PC-3 (cell line): ENCODE measurements around the gene TNRC18.

Experiments used
- CTCF ChIP-seq: fragments of 300-600 bp; sonication (generic); conservative IDR thresholded peaks from 2 replicates; pipeline ENCODE4 v1.5.1; 2017; ENCODE audit warnings: antibody characterized with exemption, low read depth, mild to moderate bottlenecking, low read length
- EZH2 ChIP-seq: fragments of 300-600 bp; sonication (generic); IDR thresholded peaks from one replicate; pipeline ENCODE4 v1.6.1; 2017; ENCODE audit warnings: antibody characterized with exemption, mild to moderate bottlenecking, low read length; ENCODE audit not compliant: unreplicated experiment
- EZH2phosphoT487 ChIP-seq: fragments of 300-600 bp; sonication (generic); IDR thresholded peaks from 2 replicates; pipeline ENCODE4 v1.6.1; 2018; ENCODE audit warnings: mild to moderate bottlenecking, antibody characterized with exemption, low read length, borderline replicate concordance

GRCh38 chr7:5373300-5373699, 50.3 kb downstream of the TNRC18 start:
- TF ChIP-seq CTCF (no peak), EZH2phosphoT487 (no peak), EZH2 (no peak)
